ENCODE measurements around the gene SPPL3.

Gene SPPL3

DNA sequence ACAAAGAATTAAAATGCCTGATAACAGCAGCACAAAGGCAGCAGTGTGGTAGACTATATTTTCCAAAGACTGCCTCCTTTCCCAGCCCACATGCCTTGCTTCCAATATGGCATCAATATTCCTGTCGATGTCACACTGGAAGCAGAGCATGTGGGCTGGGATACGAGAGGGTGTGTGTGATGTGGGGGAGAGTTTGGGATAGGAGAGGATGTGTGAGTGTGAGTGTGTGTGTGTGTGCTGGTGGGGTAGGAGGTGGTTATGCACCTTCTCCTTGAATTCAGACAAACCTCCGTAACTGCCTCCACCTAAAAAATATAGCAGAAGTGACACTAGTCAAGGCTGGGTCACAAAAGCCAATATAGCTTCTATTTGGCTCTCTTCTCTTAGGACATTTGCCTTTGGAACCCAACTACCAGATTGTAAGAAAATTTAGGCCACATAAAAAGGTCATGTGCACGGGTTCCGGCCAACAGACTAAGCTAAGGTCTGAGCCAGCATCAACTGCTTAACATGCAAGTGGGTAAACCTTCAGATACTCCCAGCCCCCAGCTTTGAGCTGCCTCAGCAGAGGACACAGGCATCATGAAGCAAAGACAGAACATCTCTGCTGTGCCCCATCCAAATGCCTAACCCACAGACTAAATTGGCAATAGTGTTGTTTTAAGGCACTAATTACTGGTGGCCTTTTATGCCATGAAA is 29.5 kb downstream of the SPPL3 start:
- no peak for DNase-seq (ENCODE audit: low read depth)

DNA sequence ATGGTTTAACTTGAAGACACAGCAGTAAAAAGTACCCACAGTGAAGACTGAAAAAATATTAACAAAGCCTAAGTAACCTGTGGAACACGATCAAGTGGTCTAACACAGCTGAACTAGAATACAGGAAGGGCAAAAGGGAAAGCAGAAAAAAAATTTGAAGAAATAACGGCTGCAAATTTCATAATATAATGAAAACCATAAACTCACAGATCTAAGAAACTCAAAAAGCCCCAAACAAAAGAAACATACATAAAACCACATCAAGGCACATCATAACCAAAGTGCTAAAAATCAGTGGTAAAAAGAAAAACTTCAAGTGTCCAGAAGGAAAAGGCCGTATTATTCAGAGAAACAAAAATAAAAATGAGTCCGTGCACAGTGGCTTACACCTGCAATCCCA is 30.9 kb downstream of the SPPL3 start:
- DNase-seq (ENCODE audit: low read depth) = no peak

DNA sequence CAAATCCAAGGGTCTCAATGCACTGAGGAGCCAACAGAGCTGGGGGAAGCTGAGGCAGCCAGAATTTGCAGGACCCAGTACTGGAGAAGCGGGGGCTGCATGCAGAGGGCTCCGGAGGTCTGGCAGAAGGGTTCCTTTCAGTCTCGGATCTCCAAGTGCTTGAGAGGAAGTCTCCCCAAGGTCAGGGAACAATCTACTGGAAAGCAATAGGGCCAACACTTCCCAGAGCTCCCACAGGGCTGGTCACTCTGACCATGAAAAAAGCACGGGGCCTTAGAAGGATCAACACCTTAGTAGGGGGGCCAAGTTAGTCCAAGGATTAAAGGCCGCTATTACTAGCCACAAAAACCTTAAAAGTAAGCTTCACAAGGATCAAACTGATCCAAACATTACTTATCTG is 31.7 kb downstream of the SPPL3 start:
- no peak for DNase-seq (ENCODE audit: low read depth)

DNA sequence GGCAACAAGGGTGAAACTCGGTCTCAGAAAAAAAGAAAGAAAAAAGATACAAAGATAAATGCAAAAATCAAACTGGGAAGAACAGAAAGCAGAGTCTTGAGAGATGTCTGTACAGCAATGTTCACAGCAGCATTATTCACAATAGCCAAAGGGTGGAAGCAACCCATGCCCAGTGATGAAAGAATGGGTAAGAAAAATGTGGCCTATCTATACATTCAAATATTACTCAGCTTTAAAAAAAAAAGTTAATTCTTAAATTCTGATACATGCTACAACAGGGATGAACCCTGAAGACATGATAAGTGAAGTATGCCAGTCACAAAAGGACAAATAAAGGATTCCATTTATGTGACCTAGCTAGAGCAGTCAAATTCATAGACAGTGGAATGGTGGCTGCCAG is 33.7 kb downstream of the SPPL3 start:
- no peak for DNase-seq (ENCODE audit: low read depth)

DNA sequence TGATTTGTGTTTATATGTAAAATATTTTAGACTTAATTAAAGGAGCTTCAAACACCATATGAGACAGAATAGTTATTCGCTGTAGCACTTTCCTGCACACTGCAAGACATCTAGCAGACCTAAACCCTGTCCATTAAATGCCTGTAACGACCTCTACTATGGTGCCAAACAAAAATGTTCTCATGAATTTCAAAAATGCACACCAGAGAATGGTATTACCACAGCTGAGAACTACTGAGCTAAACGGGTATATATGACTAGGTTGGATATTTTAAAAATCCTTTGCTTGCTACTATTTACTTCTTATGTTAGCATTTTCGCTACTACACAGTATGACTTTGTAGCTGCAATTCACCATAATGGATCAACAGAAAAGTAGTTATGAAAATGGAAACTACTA is 34.8 kb downstream of the SPPL3 start:
- DNase-seq (ENCODE audit: low read depth) = no peak

DNA sequence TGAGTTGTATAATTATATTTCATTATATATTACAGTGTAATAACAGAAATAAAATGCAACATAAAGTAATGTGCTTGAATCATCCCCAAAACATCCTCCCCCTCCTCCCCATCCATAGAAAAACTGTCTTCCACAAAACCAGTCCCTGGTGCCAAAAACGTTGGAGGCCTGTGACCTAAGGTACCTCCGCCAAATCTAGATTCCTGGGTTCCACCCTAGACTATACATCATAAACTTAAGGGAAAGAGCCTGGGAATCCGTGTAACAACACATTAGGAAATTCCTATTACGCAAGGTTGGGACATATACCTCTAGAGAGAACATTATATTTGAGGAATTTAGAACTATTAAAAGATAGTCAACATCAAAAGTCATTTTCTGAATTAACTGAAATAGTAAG is 38.0 kb downstream of the SPPL3 start:
- DNase-seq (ENCODE audit: low read depth) = no peak

DNA sequence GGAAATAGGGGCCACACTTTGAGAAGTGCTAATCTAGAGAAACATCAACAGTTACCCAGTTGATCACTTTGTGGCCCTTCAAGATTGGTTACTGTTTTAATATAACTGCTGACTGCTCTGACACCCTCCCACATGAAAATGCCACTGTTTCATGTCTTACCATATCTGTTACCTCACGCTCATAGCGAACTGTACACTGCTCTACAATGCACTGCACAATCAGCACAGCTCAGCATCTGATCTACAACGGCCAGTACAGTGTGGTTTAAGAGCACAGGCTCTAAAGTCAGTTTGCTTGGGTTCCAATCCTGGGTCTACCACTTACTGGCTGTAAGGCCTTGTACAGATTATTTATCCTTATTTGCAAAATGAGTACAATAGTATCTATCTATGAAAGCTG is 39.1 kb downstream of the SPPL3 start:
- DNase-seq (ENCODE audit: low read depth) = no peak

DNA sequence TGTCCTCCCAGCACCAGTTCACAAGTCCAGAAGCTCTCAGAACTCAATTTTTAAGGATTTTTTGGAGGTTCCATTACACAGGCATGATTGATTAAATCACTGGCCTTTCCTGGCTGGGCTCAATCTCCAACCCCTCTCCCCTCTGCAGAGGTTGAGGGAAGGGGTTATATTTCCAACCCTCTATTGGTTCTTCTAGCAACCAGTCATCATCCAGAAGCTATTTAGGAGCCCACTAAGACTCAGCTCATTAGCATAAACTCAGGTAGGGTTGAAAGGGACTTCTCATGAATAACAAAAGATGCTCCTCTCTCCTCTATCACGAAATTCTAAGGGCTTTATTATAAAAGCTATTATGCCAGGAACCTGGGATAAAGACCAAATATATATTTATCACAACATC is 41.5 kb downstream of the SPPL3 start:
- DNase-seq (ENCODE audit: low read depth) = no peak

DNA sequence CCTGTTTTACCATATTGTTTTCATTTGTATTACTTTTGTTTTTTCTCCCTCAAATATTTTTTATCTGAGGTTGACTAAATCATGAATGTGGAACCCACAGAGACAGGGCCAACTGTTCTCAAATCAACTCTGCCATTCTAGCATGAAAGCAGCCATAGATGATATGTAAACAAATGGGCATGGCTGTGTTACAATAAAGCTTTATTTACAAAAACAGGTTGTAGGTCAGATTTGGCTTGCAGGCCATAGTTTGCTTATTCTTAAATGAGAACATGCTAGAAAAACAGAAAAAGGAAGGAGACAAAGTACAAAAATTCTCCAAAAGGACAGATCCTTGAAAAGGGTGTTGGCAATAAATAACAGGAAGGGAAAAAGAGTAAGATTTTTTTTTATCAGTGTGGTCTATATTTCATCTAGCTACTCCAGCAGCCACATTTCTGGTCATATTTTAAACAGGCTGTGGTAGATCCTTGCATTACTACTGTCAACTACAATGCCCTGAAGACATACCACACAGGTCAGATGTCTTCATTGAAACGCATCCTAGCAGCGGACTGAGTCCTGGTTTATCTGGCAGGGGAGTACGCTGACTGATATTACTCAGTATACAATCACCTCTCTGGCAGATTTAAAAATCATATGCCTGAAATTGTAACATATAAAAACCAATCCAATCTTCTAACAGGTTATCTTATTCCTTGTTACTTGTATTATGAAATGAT is 42.9 kb downstream of the SPPL3 start:
- no peak for DNase-seq (ENCODE audit: low read depth)

DNA sequence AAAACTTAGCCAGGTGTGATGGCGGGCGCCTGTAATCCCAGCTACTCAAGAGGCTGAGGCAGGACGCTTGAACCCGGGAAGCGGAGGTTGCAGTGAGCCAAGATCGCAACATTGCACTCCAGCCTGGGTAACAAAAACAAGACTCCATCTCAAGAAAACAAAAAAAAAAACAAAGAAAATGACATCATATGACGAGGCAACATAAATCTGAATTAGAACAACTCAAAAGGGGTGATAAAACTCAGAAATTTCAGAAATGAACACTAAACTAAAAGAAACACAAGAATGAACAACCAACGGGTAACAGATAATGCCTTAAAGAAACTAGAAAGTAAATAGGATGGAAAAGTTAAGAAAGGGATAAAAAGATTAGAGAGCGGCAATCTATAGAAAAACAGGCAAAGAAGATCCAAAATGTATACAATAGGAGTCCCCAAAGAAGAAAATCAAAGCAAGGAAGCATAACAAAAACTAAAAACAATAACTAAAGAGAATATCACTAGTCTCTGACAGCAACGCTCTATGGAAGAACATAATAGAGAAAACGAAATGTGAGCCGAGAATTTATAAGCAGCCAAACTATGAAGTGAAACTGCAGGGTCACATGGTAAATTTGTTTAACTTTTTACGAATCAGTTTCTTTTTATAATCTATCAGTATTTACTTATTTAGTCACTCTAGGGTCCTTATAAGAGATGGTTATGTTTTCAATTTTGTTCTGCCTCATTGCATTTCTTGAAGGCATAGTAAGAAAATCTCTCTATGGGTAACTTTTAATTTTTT is 45.7 kb downstream of the SPPL3 start:
- DNase-seq (ENCODE audit: low read depth) = no peak

DNA sequence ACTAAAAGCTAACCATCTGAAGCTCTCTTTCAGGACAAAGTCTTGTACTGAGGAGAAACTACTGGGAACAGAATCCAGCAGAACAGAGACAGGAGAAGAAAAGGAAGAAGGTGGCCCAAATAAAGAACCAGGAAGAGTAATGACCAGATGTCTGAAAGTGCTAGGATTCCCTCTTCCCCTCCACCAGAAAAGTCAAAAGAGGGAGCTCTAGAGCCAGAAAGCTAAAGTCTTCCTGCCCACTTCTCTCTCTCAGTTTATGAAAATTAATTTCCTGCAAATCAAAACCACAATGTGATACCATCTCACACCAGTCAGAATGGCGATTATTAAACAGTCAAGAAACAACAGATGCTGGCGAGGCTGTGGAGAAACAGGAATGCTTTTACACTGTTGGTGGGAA is 47.2 kb downstream of the SPPL3 start:
- no peak for DNase-seq (ENCODE audit: low read depth)

DNA sequence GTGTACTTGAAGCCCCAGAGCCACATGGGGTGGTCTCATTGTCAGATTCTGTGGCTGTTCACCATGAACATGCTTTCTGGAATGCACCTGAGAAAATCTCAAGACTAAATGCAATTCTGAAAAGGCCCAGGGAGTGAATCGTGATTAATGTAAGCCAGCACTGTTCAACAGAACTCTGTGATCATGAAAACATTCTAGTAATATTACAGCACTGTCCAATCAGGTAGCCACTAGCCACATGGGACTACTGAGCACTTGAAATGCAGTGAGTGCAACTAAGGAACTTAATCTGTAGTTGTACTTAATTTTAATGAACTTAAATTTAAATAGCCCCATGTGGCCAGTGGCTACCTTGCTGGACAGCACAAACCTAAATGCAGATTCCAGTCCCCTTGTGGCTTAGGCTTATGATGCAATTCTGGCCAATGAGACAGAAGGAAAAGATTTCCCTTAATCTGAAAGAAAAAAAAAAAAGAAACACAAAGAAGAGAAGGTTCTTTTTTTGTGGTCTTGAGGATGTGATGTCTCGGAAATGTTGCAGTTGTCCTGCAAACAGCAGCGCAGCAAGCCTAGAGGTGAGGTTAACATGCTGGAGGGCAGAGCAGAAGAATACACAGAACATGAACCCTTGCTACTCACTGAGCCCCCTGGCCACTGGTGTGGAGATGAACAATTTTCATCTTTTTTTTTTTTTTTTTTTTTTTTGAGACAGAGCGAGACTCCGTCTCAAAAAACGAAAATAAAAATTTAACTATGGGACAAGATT is 48.2 kb downstream of the SPPL3 start:
- DNase-seq (ENCODE audit: low read depth) = no peak

DNA sequence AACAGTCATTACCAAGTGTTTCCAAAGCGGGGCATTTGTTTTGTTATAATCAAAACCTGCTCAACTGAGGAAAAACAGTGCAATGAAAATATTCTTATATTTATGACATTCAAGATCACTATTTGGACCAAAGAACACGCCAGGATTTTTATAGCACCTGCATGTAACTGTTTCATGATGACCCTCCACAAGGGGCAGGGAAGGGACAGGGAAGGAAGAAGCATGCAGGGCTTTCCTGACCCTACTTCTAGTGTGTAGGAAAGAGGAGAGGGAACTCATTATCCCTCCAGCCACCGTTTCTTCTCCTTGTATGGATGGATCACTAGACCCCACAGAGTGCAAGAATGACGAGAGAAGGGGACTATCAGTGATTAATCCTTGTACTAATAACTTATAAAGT is 49.4 kb downstream of the SPPL3 start:
- DNase-seq (ENCODE audit: low read depth) = no peak

DNA sequence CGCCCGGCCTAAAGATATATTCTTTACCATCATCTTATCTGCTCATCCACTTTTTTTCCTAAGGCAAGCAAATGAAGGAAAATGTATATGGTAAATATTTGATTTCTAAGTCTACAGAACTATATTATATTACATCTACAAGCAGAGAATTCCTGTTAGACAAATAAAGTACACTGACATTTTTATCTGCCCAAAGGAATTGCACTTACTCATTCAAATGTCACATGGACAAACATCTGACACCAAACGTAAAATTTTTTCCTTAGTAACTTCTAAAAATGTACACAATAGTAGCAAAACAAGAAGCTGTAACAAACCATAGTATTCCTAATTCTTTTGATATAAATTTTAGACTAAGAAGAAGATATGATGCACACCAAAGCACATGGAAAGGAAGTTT is 51.0 kb downstream of the SPPL3 start:
- DNase-seq (ENCODE audit: low read depth) = no peak

DNA sequence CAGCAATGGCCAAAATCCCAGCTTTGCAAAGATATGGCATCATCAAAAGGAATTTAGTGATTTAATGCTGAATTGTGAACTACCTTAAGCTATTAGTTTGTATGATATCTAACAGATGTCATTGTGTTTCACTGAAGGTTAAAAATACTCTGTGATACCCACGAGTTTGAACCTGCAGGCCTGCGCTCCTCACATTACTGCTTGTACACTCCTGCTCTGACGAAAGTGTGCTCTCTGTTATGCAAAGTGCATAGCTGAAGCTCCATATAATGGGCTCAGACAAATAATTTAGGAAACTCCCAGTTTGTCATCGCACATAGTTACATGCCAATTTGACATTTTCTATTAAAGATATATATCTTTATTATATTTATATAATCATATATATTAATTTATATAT is 52.2 kb downstream of the SPPL3 start:
- no peak for DNase-seq (ENCODE audit: low read depth)

DNA sequence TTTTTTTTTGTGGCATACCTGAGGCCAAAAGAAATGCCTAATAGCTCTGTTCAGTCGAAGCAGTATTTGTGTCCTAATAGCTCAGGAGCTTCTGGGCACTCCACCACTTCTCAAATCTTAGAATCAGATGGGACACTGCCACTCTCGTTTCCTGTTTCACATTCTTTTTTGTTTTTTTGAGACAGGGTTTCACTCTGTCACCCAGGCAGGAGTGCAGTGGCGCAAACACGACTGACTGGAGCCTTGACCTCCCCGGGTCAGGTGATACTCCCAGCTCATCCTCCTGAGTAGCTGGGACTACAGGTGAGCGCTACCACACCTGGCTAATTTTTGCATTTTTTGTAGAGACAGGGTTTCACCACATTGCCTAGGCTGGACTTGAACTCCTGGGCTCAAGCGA is 52.7 kb downstream of the SPPL3 start:
- no peak for DNase-seq (ENCODE audit: low read depth)

DNA sequence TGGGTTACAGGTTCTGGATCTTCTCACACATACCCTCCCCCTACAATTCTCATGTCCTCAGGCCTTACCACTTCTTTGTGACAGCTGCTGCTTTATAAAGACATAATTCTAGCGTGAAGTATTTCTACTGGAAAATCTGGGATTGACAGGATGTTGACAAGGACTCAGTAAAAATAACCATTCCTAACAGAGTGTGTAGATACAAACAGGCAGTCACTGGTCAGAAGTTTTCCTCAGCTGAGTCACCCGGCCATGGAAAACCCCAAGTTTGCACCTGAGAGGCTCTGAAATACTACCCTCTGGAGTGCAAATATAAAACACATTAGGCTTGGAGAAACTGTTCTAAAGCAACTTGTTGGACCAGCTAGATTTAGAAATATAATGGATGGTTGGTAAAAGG is 54.4 kb downstream of the SPPL3 start:
- no peak for DNase-seq (ENCODE audit: low read depth)

DNA sequence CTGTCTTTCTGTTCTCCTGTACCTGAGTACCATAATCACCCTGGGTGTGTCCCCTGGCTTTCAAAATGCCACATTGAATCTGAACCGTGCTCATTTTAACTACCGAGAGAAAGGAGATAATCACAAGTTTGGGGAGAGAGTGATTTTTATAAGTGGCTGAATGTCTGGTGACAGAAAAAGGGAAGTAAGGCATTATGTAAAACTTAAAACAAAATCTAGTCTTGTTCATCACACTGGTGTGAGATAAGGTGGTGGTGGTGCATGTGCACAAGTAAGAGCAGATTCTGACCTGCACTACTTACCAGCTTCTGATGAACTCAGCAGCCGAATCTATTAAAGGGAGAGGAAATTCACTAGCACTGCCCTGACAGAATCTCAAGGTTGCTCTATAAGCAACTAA is 56.3 kb downstream of the SPPL3 start:
- no peak for DNase-seq (ENCODE audit: low read depth)

DNA sequence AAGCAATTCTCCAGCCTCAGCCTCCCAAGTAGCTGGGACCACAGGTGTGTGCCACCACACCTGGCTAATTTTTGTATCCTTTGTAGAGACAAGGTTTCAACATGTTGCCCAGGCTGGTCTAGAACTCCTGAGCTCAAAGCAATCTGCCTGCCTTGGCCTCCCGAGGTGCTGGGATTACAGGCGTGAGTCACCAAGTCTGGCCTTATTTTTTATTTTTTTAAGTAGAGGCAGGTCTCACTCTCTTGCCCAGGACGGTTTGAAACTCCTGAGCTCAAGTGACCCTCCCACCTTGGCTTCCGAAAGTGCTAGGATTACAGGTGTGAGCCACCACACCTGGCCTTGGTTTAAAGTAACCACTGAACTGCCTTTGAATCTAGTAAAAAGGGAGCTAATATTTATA is 56.8 kb downstream of the SPPL3 start:
- DNase-seq (ENCODE audit: low read depth) = no peak

DNA sequence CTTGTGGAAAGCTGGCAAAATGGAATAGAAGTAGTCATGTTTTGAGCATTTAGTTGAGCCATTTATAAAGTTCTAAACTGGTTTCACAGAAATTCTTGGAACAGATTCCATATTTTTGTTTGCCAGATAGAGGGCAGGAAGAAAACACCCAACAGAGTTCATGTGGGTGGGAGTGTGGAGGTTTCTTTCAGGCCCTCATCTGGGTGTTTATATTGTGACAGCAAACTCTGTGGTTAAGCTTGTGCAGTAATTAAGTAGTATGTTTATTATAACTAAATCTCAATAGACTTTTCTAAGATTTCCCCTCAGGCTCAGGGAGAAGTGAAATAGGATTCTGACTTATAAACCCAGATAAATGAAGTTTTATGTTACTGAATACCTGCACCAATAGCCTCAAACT is 57.4 kb downstream of the SPPL3 start:
- DNase-seq (ENCODE audit: low read depth) = no peak

DNA sequence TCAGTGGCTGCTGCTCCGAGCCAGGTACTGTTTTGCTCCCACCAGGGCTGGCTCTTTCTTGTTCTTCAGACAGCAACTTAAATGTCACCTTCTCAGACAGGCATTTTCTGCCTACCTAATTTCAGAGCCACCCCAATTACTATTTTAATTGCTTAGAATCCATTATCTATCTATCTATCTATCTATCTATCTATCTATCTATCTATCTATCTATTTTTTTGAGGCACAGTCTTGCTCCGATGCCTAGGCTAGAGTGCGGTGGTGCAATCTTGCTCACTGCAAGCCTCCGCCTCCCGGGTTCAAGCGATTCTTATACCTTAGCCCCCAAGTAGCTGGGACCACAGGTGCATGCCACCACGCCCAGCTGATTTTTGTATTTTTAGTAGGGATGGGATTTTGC is 58.5 kb downstream of the SPPL3 start:
- DNase-seq (ENCODE audit: low read depth) = no peak

DNA sequence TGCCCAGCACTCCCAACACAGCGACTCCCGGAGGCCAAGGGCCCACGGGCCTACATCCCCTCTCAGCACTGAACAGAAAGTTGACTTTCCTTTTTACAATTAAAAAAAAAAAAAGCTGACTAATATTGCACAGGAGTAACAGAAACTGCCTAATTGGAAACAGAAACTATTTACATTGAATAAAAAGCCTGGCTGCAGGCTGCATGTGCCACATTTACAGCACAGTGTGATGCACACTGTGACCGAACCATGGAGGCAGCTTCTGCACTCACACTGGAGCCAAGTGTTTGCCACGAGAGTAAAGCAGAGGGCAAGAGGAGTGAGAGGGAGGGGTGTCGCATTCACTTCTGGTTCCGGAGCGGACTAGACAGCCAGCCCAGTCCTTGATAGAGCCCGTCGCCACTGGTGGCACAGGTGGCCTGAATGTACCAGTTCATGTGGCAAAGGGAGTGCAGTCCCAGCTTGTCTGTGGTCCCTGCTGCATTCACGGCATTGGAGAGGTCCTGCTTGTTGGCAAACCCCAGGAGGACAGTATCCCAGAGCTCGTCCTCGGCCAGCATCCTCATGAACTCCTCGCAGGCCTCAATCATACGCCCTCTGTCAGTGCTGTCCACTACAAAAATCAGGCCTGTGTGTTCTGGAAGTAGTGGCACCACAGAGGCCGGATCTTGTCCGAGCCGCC is 59.2 kb downstream of the SPPL3 start:
- DNase-seq (ENCODE audit: low read depth) = no peak
